Measurements from ENCODE around the gene ADAMTSL2.

The ADAMTSL2 gene

DNA sequence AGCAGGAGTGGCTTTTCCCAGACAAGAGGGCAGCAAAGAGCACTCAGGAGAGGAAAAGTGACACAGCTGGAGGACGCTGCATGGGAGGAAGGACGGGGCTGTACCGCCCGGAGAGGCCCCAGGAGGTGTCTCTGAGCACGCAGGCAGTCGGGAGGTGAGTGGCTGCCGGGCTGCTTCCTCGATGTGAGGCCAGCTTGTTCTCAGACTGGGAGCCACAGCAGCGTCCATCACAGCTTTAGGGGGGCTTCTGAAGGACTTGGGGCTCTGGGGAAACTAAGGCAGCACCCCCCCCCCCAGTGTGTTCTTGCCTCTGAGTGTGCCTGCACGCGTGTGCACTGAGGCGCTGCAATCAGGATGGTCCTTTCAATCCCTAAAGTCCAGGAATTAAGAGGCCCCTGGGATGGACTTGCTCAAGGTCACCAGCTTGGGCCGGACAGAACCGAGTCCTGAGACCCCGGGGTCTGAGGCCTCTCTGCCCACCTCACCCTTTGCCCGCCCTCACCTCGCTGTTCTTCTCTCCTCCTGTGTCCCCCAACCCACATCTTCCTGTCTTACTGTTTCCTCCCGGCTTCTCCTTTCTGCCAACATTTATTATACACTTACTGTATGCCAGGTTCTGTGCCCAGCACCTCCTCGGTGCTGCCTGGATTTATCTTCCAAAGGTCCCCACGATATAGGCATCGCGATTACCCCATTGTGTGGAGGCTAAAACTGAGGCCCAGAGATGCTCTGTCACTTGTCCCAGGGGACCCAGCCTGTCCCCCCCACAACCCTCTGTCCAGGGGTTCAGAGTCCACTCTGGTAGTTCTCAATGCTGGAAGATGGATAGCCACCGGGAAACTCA lies 41.7 kb downstream of the ADAMTSL2 start:
- H3K4me3 ChIP-seq (ENCODE audit: low read depth, low read length), result peak overlapping the region; percentile 30
- no peak for DNase-seq (ENCODE audit: low read depth)
- TF ChIP-seq, protein P1, sequence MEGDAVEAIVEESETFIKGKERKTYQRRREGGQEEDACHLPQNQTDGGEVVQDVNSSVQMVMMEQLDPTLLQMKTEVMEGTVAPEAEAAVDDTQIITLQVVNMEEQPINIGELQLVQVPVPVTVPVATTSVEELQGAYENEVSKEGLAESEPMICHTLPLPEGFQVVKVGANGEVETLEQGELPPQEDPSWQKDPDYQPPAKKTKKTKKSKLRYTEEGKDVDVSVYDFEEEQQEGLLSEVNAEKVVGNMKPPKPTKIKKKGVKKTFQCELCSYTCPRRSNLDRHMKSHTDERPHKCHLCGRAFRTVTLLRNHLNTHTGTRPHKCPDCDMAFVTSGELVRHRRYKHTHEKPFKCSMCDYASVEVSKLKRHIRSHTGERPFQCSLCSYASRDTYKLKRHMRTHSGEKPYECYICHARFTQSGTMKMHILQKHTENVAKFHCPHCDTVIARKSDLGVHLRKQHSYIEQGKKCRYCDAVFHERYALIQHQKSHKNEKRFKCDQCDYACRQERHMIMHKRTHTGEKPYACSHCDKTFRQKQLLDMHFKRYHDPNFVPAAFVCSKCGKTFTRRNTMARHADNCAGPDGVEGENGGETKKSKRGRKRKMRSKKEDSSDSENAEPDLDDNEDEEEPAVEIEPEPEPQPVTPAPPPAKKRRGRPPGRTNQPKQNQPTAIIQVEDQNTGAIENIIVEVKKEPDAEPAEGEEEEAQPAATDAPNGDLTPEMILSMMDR (conservative IDR thresholded peaks at IDR 0.05; ENCODE audit: low read depth, low read length), result no peak

DNA sequence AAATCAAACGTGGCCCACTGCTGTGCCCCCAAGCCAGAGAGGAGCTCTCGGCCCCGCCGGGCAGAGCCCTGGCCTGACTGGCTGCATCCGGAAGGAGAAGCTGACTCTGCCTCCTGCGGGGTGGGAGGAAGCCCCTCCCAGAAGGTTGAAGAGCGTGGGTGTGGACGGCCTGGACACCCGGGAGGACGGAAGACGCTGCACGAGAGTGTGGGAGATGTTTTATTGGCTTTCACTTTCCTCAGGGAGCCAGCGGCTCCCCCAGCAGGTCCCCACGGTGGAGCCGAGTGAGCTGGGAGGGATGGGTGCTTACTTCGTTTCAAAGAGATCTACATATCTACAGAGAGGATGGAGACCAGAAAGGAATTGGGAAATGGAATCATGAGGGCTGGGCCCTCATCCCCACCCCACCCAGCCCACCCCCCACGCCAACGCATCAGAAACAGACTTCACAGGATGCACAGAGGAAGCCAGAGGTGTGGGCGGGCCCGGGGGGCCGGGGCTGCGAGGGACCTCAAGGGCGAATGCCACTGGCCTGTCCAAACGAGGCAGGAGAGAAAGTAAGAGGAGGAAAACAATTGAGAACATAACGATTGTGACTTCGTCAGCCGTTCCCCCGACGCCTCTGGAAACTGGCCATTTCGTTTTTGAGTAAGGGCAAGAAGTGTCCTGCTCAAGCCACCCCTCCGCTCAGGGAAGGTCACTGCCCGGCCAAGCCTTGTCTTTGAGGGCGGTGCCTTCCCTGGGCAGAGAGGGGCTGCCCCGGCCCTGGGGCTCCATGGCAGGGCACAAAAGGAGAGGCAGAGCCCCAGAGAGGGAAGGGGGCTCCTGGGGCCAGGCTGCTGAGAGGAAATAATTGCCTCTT lies 42.6 kb downstream of the ADAMTSL2 start:
- H3K4me3 ChIP-seq (ENCODE audit: low read depth, low read length), result peak overlapping the region; percentile 30
- TF ChIP-seq, protein P1 (conservative IDR thresholded peaks at IDR 0.05; ENCODE audit: low read depth, low read length), result no peak

DNA sequence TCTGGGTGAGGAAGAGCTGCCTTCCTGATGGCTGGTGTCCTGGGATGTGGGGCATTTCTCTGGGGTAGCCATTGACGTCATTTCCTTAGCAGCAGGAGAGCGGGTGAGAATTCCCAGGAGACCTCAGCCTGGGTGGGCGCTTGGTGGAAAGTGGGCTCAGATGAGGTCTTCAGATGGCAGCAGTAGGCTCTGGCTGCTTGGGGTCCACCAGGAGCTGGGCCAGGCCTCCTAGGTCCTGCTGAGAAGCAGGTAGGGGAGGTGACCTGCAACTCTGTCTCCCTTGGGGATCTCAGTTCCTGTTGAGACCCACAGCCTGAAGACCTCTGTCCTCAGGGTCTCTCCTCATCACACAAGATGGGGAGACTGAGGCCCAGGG lies 43.2 kb downstream of the ADAMTSL2 start:
- no peak for DNase-seq (ENCODE audit: low read depth)
- H3K4me3 ChIP-seq (ENCODE audit: low read depth, low read length), result no peak overlapping the region
- TF ChIP-seq, protein P1 (conservative IDR thresholded peaks at IDR 0.05; ENCODE audit: low read depth, low read length), result no peak

More for the DNA sequence above, 42.6 kb downstream of the ADAMTSL2 start:
- DNase-seq (ENCODE audit: low read depth), result peak; percentile 44

DNA sequence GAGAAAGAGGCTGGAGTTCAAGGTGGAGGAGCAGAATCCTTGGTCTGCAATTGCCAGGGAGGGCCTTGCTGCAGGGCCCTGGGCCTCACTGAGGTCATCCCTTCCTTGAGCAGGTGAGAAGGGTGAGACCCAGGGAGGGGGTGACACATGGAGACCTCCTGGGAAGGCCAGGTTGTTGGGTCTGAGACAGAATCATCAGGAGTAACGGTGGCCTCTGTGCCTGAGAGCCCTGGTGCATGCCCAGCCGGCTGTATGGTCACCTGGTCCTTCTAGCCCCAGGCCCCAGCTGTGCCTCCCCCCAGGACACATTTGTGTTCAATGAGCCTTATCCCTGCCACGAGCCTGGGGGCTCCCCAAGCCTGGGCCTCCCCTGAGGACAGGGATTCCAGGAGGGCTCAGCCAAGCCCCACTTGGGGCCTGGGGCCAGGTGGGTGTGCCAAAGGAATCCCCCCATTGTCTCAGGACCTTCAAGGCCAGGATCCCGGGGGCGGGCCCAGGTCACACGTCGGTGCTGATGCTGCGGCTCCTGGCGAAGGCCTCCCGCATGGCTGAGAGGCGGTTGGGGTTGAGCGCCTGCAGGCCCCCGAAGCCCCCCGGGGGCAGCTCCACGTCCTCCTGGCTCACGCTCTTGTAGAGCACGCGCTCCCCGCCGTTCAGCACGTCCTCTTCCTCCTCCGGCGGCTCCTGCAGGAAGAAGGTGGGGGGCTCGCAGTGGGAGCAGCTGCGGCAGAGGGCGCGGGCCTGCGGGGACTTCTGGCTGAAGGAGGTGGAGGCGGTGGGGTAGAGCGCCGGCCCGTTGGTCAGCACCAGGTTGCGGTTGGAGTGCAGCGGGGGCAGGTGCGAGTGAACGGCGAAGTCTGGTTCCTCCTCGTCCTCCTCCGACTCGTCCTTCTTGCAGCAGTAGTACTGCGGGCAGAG lies 44.3 kb downstream of the ADAMTSL2 start:
- no peak overlapping the region for H3K4me3 ChIP-seq (ENCODE audit: low read depth, low read length)
- TF ChIP-seq, protein P1 (conservative IDR thresholded peaks at IDR 0.05; ENCODE audit: low read depth, low read length), result no peak
- no peak for DNase-seq (ENCODE audit: low read depth)

DNA sequence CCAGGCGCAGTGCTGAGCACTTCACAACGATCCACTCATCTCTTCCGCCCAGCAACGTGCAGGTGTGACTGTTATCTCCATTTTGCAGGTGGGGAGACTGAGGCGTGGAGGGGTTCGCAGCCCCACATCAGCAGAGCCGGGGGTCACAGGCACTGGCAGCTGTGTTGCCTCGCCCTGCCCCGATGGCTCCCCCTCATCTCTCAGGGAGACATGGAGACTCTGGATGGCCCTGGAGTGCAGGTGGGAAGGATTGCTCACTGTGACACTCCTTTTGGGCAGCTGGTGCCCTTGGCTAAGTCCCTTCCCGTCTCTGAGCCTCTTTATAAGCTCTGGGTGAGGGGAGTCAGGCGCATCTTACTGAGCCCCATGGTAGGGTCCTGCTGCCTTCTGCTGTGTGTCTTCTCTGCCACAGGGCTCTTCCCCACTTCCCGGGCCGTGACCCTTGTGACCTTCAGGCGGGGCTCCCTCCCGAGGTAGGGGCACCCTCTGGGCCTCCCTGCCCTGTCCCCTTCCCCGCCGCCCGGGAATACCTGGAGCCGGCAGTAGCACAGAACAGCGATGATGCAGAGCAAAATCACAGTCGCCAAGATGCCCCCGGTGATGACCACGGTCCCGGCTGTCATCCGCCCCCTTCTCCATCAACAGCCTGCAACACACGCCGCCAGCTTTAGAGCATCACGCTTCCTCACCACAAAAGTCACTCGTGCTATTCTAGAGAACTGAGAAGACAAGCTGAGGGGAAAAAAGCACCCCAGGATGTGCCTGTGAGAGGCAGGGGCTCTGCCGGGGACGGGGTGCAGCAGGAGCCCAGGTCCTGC lies 45.3 kb downstream of the ADAMTSL2 start:
- no peak for DNase-seq (ENCODE audit: low read depth)
- TF ChIP-seq, protein P1 (conservative IDR thresholded peaks at IDR 0.05; ENCODE audit: low read depth, low read length), result no peak

DNA sequence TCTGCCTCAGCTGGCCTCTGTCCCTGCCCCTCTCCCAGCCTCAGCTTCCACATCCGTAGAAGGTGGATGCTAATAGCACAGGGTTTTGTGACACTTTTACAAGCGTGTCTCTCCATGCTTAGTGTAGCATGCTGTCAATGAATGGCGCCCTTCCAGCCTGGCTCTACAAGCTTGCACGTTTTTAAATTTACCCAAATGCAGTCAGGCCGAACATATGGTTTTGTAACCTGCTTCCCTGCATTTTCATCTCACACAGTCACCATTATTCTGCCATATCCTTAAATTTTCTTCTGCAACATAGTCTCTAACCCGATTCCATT lies 45.9 kb downstream of the ADAMTSL2 start:
- DNase-seq (ENCODE audit: low read depth), result no peak
- TF ChIP-seq, protein P1 (conservative IDR thresholded peaks at IDR 0.05; ENCODE audit: low read depth, low read length), result no peak
- no peak overlapping the region for H3K4me3 ChIP-seq (ENCODE audit: low read depth, low read length)

More for the DNA sequence above, 45.3 kb downstream of the ADAMTSL2 start:
- H3K4me3 ChIP-seq (ENCODE audit: low read depth, low read length), result no peak overlapping the region

Measured in choroid plexus epithelial cell (primary cell).